ENCODE measurements around the gene NOPCHAP1.

DNA sequence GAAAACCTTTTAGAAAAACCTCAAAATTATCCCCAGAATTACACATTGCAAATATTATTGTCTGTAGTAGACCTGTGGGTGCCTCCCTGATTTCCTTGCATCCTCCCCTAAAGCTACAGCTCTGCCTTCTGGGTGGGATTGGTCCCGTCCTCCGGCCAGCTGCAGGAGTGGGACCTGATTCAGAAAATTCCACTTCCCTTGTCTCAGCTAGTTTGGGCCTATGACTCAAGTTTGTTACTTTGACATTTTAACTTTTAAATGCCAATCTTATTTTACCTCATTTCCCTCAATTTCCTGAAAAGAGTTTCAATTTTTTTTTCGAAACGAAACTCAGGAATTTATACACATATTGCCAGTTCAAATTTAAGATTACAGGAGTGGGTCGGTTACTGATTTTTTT lies 14.8 kb upstream of the NOPCHAP1 start:
- TF ChIP-seq GABPA (IDR thresholded peaks at IDR 0.05; ENCODE audit: borderline replicate concordance, insufficient read depth, low read length) = no peak
- TF ChIP-seq, protein P1, sequence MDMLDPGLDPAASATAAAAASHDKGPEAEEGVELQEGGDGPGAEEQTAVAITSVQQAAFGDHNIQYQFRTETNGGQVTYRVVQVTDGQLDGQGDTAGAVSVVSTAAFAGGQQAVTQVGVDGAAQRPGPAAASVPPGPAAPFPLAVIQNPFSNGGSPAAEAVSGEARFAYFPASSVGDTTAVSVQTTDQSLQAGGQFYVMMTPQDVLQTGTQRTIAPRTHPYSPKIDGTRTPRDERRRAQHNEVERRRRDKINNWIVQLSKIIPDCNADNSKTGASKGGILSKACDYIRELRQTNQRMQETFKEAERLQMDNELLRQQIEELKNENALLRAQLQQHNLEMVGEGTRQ (IDR thresholded peaks at IDR 0.05; ENCODE audit: low read length) = no peak
- no peak for TF ChIP-seq ZNF274 (IDR thresholded peaks at IDR 0.05; ENCODE audit: borderline replicate concordance, extremely low read depth, low read length)
- TF ChIP-seq, protein P2, sequence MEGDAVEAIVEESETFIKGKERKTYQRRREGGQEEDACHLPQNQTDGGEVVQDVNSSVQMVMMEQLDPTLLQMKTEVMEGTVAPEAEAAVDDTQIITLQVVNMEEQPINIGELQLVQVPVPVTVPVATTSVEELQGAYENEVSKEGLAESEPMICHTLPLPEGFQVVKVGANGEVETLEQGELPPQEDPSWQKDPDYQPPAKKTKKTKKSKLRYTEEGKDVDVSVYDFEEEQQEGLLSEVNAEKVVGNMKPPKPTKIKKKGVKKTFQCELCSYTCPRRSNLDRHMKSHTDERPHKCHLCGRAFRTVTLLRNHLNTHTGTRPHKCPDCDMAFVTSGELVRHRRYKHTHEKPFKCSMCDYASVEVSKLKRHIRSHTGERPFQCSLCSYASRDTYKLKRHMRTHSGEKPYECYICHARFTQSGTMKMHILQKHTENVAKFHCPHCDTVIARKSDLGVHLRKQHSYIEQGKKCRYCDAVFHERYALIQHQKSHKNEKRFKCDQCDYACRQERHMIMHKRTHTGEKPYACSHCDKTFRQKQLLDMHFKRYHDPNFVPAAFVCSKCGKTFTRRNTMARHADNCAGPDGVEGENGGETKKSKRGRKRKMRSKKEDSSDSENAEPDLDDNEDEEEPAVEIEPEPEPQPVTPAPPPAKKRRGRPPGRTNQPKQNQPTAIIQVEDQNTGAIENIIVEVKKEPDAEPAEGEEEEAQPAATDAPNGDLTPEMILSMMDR (IDR thresholded peaks at IDR 0.05; ENCODE audit: control extremely low read depth in 1 of 3, insufficient read depth in 1 of 3, low read depth in 1 of 3, low read length in 3 of 3) = no peak
- TF ChIP-seq SP2 (IDR thresholded peaks at IDR 0.05; ENCODE audit: low read length) = no peak
- no peak for TF ChIP-seq SIN3A (conservative IDR thresholded peaks at IDR 0.05 in 1 of 2, IDR thresholded peaks at IDR 0.05 in 1 of 2; ENCODE audit: low read depth in 1 of 2, low read length in 2 of 2)
- no peak for TF ChIP-seq EZH2 (IDR thresholded peaks at IDR 0.05; ENCODE audit: low read depth, low read length, severe bottlenecking)
- TF ChIP-seq POLR2AphosphoS5 (IDR thresholded peaks at IDR 0.05; ENCODE audit: low read depth, low read length) = no peak
- no peak for TF ChIP-seq EGR1 (IDR thresholded peaks at IDR 0.05; ENCODE audit: borderline replicate concordance, low read depth, low read length)
- no peak for TF ChIP-seq CBX8 (IDR thresholded peaks at IDR 0.05; ENCODE audit: borderline replicate concordance, low read depth, low read length)
- TF ChIP-seq, protein P3, sequence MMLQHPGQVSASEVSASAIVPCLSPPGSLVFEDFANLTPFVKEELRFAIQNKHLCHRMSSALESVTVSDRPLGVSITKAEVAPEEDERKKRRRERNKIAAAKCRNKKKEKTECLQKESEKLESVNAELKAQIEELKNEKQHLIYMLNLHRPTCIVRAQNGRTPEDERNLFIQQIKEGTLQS (IDR thresholded peaks at IDR 0.05; ENCODE audit: insufficient read depth, low read depth, low read length) = no peak
- TF ChIP-seq NRF1 (IDR thresholded peaks at IDR 0.05; ENCODE audit: low read depth, low read length) = no peak
- TF ChIP-seq PHF8 (conservative IDR thresholded peaks at IDR 0.05; ENCODE audit: low read depth, low read length) = no peak
